ENCODE data around the gene NEK6. TPM values are rescaled to one million over a fixed set of nuclear protein-coding genes. Genes with fewer than 3 reads are reported as not detected.

NEK6 gene
- 10 to 100 TPM; 25.3 to 53.1 (median 43.3) TPM for total RNA-seq

DNA sequence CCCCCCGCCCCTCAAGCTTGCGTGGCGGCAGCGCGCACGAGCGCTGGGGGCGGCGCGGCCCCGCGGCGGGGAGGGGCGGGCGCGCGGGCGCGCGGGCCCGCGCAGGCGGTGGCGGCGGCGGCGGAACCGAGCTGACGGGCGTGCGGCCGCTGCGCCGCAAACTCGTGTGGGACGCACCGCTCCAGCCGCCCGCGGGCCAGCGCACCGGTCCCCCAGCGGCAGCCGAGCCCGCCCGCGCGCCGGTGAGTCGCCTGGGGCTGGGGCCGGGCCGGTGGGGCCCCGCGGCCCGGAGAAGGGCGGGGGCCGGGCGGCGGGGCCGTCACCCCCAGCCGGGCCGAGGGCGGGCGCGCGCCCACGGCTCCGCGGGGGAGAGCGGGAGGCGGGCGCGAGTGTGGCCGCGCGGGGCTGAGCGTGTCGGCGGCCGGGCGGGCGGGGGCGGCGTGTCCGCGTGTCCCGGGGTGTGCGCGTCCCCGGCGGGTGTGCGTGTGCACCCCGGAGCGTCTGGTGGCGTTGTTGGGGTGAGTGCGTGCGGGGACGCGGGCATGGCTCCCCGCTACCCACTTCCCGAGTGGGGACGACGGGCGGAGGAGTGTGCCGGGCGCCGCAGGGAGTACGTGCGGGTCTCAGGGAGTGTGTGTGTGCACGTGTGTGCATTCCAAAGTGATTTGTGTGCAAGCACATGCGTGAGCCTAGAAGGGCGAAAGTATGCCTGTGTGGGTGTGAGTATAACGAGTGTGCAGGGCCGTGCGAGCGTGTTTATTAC lies at the start of gene NEK6:
NEK6 (plus strand) TSS at position 106 of the 763 bp plus-strand sequence. CDS start 44,016 bp downstream, outside the sequence.
- Histone ChIP-seq H3K4me1 (peaks cover 0 to 49% (median 32%) of the 10 kb centered on the region in 4 donors), H3K9me3 (no peaks in the 10 kb centered on the region), H3K36me3 (no peaks in the 10 kb centered on the region), H3K27me3 (no peaks in the 10 kb centered on the region), H3K27ac (peak within 1 kb of the TSS; percentile 82 to 98 (median 92)), H3K4me3 (peak within 1 kb of the TSS; percentile 62 to 84 (median 76))
- 0 to 1% methylated on average over 20 to 27 of the region's 116 CpGs for WGBS, 2 donors
- TF ChIP-seq, protein P1, sequence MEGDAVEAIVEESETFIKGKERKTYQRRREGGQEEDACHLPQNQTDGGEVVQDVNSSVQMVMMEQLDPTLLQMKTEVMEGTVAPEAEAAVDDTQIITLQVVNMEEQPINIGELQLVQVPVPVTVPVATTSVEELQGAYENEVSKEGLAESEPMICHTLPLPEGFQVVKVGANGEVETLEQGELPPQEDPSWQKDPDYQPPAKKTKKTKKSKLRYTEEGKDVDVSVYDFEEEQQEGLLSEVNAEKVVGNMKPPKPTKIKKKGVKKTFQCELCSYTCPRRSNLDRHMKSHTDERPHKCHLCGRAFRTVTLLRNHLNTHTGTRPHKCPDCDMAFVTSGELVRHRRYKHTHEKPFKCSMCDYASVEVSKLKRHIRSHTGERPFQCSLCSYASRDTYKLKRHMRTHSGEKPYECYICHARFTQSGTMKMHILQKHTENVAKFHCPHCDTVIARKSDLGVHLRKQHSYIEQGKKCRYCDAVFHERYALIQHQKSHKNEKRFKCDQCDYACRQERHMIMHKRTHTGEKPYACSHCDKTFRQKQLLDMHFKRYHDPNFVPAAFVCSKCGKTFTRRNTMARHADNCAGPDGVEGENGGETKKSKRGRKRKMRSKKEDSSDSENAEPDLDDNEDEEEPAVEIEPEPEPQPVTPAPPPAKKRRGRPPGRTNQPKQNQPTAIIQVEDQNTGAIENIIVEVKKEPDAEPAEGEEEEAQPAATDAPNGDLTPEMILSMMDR (IDR thresholded peaks at IDR 0.05) = no peak
- TF ChIP-seq POLR2A (IDR thresholded peaks at IDR 0.05) (peak in 1 of 2 donors; percentile 45), EP300 (IDR thresholded peaks at IDR 0.05) (peak in 1 of 2 donors; percentile 83)
- DNase-seq (ENCODE audit: low spot score in 2 of 2) = no peak

DNA sequence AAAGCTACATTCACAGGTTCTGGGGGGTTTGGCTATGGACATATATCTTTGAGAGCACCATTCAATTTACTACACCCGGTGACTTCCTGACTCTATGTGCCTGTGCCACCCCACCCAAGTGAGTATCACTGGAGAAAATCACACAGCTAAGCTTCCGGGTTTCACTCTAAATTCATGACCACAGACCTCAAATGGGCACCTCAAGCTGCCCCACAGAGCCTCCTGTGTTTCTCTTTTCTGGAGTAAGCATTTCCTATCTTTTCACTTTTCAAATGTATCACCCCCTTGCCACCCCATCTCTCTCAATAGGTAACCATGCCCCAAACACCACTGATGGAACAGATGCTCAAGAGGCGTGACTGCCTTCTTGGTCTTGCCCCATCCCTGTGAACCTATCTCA lies 49.2 kb upstream of the NEK6 start:
- H3K36me3 ChIP-seq = no peaks in the 10 kb centered on the region
- TF ChIP-seq, protein P1 (IDR thresholded peaks at IDR 0.05) = no peak
- TF ChIP-seq POLR2A (IDR thresholded peaks at IDR 0.05) (no peak), EP300 (IDR thresholded peaks at IDR 0.05) (no peak)
- DNase-seq (ENCODE audit: low spot score in 2 of 2) = no peak
- H3K4me1 ChIP-seq = peaks cover 0 to 18% (median 2%) of the 10 kb centered on the region in 4 donors
- no peaks in the 10 kb centered on the region for H3K9me3 ChIP-seq
- no peak overlapping the region for H3K27ac ChIP-seq
- H3K4me3 ChIP-seq = no peak overlapping the region
- 91 to 92% methylated on average over 3 of the region's 3 CpGs for WGBS, 2 donors
- H3K27me3 ChIP-seq = no peaks in the 10 kb centered on the region

DNA sequence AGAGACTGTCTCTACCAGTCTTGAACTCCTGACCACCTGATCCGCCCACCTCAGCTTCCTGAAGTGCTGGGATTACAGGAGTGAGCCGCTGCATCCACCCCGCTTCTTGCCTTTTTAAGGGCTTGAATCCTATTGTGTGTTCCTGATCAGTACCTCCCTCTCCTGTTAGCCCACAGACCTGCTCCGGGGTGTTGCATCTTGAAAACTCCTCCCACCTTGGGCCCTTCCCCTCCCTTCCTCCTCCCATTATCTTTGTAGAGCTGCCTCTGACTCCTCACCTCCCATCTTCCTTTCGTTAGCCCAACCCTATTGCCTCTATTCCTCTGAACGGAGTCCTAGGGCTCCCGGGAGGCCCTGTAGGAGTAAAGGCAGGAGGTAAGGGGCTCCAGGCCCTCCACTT lies 48.5 kb upstream of the NEK6 start:
- H3K4me3 ChIP-seq = no peak overlapping the region
- 77 to 80% methylated on average over 7 of the region's 7 CpGs for WGBS, 2 donors
- no peaks in the 10 kb centered on the region for H3K36me3 ChIP-seq
- H3K27ac ChIP-seq = no peak overlapping the region
- H3K27me3 ChIP-seq = no peaks in the 10 kb centered on the region
- peaks cover 0 to 25% (median 2%) of the 10 kb centered on the region in 4 donors for H3K4me1 ChIP-seq
- H3K9me3 ChIP-seq = no peaks in the 10 kb centered on the region
- TF ChIP-seq, protein P1 (IDR thresholded peaks at IDR 0.05) = no peak
- TF ChIP-seq EP300 (IDR thresholded peaks at IDR 0.05) = no peak
- no peak for TF ChIP-seq POLR2A (IDR thresholded peaks at IDR 0.05)
- DNase-seq (ENCODE audit: low spot score in 2 of 2) = no peak

DNA sequence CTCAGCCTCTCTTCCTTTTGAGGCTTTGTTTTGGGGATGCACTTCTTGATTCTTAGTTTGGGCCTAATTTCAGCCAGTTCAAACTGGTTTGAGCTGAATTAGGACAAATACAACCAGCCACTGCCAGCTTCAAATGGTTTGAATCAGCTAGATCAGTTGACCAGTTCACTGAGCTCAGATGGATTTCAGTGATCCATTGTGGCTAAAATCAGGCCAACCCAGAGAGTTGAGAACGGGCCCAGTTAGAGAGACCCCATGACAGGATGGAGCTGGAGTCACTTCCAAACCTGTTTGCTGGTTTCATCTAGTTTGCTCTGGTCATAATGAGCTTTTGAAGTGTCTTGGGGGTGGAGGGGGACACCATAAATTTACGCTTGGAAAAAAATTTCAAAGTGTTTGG lies 48.0 kb upstream of the NEK6 start:
- DNase-seq (ENCODE audit: low spot score in 2 of 2) = no peak
- WGBS, 2 donors = 97% methylated on average over 2 of the region's 2 CpGs
- Histone ChIP-seq H3K4me1 (peaks cover 0 to 30% (median 2%) of the 10 kb centered on the region in 4 donors), H3K36me3 (no peaks in the 10 kb centered on the region), H3K4me3 (no peak overlapping the region), H3K9me3 (no peaks in the 10 kb centered on the region), H3K27me3 (no peaks in the 10 kb centered on the region), H3K27ac (no peak overlapping the region)
- no peak for TF ChIP-seq EP300 (IDR thresholded peaks at IDR 0.05)
- no peak for TF ChIP-seq POLR2A (IDR thresholded peaks at IDR 0.05)
- TF ChIP-seq, protein P1 (IDR thresholded peaks at IDR 0.05) = no peak

DNA sequence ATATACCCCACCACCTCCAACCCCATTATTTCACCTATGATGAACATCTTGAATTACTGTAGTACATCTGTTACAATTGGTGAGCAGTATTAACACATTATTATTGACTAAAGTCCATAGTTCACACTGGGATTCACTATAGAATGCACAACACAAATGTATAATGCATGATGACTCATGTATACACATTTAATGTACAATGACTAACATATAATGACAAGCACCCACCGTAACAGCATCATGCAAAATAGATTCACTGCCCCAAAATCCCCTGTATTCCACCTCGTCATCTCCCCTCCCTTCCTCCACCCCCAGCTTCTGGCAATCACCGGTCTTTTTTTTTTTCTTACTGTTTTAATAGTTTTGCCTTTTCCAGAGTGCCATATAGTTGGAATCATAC lies 47.1 kb upstream of the NEK6 start:
- no peaks in the 10 kb centered on the region for H3K36me3 ChIP-seq
- H3K27me3 ChIP-seq = no peaks in the 10 kb centered on the region
- no peak overlapping the region for H3K4me3 ChIP-seq
- peaks cover 0 to 39% (median 3%) of the 10 kb centered on the region in 4 donors for H3K4me1 ChIP-seq
- no peak overlapping the region for H3K27ac ChIP-seq
- no peak for TF ChIP-seq EP300 (IDR thresholded peaks at IDR 0.05)
- no peak for TF ChIP-seq POLR2A (IDR thresholded peaks at IDR 0.05)
- TF ChIP-seq, protein P1 (IDR thresholded peaks at IDR 0.05) = no peak
- no peak for DNase-seq (ENCODE audit: low spot score in 2 of 2)
- no peaks in the 10 kb centered on the region for H3K9me3 ChIP-seq
- WGBS, 2 donors = 52 to 56% methylated on average over 3 of the region's 3 CpGs

Measured in tibial nerve (tissue), 4 donors.